ENCODE data around the gene MKLN1.
A peak's percentile ranks its signal among the peaks of the same experiment; 100 is the strongest.
"Not testable (repeated sequence)": the region's sequence is repeated elsewhere in the genome, so short reads cannot be mapped to it uniquely, and the experiment has no call there.

The MKLN1 gene

DNA sequence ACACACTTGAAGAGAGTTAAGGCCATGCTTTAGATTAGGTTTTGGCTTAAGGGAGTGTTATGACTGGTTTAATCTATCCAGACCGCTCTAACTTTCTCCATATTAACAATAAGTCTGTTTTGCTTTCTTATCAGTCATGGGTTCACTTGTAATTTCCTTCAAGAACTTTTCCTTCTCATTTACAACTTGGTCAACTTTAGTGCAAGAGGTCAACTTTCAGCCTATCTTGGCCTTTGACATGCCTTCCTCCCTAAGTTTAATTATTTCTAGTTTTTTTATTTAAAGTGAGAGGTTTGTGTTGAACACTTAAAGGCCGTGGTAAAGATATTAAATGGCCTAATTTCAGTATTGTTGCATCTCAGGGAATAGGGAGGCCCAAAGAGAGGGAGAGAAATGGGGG lies 75.6 kb downstream of the MKLN1 start:
- DNase-seq = no peak

DNA sequence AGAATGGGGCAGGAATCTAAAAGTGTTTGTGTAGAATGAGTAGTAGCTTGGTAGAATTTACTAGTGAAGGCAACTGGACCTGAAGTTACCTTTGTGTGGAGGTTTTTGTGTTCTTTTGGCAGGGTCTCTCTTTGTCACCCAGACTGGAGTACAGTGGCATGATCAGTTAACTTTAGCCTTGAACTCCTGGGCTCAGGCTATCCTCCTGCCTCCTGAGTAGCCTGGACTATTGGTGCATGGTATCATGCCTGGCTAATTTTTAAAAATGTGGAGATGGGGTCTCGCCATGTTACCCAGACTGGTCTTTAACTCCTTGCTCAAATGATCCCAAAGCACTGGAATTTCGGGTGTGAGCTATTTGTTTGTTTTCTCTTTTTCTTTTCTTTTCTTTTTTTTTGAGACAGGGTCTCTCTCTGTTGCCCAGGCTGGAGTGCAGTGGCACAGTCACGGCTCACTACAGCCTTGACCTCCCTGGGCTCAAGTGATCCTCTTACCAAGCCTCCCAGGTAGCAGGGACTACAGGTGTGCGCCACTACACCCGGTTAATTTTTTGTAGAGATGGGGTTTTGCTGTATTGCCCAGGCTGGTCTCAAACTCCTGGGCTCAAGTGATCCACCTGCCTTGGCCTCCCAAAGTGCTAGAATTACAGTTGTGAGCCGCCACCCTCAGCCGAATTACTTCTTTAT lies 76.7 kb downstream of the MKLN1 start:
- no peak for DNase-seq

DNA sequence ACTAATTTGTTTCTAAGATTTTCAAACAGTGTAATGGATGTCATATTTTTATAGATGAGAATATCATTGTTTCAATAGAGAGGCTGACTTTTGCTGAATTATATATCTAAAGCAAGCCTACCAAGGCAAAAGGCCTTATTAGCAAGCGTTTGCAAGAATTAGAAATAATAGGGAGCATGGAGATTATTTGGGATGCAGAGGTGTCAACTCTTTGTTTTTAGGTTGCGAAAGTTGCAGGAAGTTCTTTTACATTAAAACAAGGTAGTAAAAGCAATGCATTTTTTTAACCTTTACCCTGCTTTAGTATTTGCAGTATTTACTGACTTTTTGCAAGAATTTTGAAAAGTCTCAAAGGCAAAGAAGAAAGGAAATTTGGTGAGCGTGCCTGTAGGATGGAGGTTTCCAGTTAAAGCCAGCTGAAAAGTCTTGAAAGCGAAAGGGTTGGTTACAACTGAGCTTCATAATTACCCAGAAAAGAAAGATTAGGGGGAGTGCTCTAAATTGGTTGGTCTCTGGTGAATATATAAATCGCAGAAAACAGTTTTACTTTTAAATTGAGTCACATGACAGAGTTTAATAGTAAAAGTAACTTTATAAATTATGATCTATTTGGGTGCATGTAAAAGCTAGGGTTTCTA lies 81.6 kb downstream of the MKLN1 start:
- DNase-seq = no peak

DNA sequence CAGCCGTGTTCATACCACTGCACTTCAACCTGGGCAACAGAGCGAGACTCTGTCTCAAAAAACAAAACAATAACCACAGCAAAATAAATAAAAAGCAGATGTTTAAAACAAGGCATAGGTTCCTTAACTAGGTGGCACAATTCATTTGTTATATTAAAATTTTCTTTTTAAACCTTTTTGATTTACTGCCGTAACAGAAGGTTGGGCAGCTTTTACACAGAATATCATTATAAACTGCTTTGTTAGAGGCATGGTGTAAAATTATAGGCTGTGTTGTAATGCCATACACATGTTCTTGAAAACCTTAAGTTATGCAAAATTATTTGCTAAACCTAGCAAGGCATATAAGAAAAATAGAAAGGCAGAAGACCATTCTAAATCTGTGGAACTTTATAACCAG lies 84.4 kb downstream of the MKLN1 start:
- DNase-seq = no peak

DNA sequence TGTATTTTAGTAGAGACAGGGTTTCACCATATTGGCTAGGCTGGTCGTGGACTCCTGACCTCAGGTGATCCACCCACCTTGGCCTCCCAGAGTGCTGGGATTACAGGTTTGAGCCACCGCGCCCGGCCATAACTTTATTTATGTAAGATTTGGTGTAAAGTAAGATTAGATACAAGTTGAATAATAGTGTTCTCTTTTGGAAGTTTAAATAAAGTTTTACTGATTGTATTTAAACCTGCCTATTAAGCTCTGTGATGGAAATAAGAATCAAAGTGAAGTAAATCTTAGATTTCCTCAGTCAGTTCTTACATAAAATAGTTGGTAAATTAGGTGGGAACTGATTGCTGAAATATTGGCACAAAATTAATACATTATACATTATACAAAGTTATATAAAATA lies 86.0 kb downstream of the MKLN1 start:
- no peak for DNase-seq

DNA sequence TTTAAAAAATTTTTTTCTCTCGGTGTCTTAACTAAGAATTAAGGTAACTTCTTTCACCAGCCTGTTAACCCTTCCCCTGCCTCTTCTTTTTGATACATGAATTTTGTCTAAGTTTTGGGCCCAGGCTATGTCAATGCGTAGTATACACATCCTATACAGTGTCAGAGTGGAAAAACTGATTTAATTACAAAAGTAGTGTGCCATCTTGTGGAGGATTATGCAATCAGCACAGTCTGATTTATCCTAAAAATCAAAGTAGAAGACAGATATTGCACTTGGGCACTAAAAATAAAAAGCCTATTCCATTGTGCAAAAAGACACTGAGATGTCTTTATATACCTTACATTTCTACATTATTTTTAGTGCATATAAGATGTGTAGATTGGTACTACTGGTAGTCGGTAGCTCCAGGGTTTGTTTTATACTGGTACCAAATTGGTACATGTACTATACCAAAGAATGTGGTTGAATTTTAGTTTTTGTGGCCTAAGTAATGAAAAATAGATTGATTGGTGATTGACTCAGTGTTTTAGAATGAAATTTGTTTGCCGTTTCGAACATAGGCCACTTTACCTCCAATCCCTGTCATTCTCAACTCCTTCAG lies 96.6 kb downstream of the MKLN1 start:
- DNase-seq = peak; percentile 48

DNA sequence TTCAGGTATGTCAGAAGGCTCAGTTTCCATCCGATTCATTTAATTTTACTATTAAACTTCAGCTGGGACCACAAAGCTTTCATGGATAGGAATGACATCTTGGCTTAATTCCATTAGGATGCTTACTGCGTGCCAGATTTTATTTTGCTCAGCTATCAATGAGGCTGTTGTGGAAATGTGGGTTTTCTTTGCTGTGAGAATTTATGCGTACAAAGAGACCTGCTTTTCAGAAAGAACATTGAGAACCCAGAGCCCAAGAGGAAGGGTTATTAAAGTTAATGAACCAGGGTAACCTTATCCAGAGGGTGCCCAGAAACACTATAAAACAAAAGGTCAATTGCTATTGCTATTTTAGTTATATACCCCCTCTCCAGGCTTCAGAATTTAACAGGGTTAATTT lies 98.3 kb downstream of the MKLN1 start:
- DNase-seq = no peak

DNA sequence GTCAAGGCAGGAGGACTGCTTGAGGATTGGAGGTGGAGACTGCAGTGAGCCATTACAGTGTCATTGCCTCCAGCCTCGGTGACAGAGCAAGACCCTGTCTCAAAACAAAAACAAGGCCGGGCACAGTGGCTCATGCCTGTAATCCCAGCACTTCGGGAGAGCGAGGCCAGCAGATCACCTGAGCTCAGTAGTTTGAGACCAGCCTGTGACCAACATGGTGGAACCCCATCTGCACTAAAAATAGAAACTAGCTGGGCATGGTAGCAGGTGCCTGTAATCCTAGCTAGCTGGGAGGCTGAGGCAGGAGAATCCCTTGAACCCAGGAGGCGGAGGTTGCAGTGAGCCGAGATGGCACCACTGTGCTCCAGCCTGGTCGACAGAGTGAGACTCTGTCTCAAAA lies 103.2 kb downstream of the MKLN1 start:
- not testable (repeated sequence) for DNase-seq

DNA sequence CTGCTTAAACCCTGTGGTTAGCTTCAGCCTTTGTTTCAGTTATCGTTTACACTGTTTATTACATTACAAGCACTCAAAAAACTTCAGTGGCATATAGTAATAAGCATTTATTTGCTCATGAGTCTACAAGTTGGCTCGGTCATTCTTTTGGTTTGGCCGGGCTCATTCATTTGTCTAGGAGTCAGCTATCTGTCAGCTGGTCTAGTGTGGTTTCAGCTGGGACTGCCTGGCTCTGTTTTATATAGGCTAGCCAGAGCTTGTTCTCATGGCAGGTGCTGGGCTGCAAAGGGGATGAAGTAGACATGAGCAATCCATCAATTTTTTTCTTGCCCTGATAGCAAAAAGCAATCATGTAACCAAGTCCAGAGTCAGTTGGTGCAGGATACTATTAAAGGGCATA lies 103.6 kb downstream of the MKLN1 start:
- DNase-seq = no peak

DNA sequence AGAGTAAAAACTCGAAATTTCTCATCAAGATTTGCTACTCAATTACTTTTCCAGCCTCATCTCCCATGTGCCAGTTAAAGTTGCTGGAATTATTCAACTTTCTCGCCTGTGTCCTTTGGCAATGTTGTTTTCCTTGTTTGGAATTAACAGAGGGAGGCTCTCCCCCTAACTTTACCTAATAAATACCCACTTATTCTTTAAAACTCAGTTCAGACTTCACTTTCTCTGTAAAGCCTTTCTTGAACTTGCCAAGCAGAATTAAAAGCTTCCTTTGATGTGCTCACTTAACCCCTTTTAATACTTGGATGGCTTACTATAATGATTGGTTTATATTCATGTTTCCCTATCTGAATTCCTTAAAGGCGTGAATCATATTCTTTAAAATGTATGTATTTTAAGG lies 104.1 kb downstream of the MKLN1 start:
- no peak for DNase-seq

DNA sequence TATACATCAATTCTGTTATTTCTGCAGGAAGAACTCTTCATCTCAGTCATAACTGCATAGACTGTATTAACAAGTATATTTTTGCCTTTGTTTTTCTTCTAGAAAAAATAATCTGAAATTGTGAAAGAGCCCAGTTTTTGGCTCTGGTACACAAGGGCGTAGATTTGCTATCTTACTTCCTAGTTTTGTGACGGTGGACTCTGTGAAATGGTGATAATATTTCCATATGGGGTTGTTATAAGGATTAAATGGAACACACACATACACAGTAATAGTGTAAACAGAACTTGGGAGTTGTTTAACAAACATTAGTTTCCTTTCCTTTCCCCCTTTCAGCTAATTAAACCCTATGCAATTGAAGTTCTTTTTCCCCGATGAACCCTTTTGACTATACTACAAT lies 108.7 kb downstream of the MKLN1 start:
- DNase-seq = no peak

DNA sequence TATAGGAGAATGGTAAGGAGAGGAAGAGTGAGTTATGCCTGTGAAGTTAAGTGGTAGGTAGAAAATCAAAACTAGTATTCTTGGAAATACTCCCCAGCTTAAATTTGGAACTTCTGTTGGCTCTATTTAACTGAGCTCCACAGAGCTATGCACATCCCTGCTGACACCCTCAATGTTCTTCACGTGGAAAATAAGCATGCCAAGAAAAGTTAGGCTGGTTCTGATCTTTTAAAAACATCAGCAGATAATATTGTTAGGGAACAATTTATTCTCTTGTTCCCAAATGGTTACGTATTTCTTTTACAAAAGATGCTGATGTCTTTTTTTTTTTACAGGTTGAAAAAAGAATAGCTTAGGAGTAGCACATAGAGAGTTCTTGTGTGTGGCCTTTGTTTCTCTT lies 111.3 kb downstream of the MKLN1 start:
- no peak for DNase-seq

DNA sequence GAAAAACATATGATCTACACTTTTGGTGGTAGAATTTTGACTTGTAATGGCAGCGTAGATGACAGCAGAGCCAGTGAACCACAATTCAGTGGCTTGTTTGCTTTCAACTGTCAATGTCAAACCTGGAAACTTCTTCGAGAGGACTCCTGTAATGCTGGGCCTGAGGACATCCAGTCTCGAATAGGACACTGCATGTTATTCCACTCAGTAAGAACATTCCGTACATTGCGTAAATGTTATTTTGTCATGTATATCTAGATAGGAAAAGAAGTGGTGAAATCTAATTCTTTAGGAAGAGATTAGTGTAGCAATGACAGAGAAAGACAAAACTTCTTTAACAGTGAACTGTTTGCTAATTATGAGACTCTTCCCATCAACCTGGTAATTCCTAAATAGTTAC lies 115.8 kb downstream of the MKLN1 start:
- DNase-seq = no peak

DNA sequence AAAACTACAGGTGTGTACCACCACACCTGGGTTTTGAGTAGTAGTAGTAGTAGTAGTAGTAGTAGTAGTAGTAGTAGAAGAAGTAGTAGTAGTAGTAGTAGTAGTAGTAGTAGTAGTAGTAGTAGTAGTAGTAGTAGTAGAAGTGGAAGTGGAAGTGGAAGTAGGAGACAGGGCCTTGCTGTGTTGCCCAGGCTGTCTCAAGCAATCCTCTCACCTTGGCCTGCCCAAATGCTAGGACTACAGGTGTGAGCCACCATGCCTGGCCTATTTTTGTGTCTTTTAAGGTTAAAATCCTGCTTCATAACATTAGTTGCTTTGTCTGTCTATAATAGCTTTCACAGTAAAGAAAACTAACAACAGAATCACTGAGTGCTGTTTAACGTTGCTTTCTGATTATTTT lies 117.0 kb downstream of the MKLN1 start:
- DNase-seq = no peak

DNA sequence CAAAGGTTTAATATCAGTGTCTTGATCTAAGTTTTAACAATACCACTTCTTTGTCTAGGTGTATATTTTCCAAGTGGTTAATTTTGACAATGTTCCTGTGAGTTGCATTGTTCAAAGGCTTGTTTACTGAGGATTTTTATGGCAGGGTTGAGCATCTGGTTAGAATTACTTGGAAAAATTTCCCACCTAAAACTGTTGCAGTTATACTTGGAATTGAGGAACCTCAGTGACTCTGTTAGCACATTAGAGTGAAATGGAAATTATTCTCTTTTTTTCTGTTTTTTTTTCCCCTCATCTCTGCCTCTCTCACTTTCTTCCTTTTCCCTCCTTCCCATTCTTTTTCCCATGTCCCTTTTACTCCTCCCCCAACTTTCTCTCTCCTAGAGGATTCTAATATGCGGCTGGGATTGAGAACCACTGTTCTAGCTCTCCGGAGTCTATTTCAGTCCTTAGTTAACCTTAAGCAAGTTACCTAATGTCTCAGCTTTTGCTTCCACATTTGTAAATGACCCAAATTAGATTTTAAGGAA lies 121.8 kb downstream of the MKLN1 start:
- no peak for DNase-seq

DNA sequence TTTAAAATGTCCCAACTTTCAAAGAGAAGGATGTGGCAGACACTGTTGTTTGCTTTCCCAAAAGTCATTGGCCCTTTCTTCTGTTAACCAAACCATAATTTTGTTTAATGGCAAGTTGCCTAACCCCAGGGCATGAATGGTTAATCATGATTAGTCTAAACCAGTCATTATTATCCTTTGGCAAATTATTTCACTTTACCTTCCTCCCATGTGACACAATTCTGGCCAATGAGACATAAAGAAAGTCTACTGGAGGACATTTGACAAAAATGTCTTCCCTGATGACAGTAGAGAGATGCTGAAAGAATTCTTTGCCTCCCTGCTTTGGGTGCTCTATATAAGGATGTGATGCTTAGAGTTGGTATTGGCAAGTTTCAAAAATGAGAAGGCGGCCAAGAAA lies 126.8 kb downstream of the MKLN1 start:
- DNase-seq = no peak

DNA sequence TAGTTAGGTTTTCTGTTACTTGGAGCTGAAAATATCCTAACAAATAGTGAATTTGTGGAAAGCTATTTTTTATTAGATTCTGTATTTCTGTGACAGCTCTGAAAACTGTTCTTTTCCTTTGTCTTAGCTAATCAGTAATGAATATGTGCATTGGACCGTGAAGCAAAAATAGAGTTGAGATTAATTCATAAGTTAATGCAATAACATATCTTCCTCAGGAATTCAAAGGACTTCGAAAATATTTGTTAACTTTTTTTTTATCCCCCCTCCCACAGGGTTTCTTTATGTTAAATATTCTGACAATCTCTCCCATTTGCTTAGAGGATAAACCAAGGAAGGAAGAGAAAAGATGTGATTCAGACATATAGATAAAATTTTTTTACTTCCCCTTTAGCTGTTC lies 127.3 kb downstream of the MKLN1 start:
- no peak for DNase-seq

DNA sequence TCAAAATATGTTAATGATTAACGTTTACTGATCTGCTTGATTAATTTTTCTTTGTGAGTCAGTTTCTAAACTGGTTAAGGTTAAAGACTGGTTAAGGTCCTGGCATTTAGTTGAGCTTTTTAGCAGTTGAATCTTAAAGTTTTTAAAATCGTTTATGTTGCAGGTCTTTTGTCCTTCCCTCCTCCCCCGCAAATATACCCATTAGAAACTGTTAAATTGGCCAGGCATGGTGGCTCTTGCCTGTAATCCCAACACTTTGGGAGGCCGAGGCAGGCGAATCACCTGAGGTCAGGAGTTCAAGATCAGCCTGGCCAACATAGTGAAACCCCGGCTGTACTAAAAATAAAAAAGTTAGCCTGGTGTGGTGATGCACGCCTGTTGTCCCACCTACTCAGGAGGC lies 127.9 kb downstream of the MKLN1 start:
- DNase-seq = no peak

DNA sequence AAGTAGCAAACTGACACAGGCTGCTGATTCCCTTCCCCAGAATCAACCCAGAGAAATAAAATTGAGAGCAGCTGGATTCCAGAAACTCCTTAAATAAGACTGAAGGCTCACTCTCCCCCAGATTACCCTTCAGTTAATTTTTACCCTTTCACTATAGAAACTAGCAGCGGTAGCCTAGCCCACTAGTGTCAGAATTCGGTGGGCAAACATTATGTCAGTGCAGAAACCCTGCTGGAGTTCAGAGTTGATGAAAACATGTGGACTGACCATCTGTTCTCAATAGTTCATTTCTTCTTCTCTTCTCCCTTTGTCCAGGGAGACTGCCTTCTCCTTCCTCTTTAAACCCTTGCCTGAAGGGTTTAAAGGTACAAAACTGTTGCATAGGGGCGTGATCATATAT lies 128.7 kb downstream of the MKLN1 start:
- DNase-seq = no peak

DNA sequence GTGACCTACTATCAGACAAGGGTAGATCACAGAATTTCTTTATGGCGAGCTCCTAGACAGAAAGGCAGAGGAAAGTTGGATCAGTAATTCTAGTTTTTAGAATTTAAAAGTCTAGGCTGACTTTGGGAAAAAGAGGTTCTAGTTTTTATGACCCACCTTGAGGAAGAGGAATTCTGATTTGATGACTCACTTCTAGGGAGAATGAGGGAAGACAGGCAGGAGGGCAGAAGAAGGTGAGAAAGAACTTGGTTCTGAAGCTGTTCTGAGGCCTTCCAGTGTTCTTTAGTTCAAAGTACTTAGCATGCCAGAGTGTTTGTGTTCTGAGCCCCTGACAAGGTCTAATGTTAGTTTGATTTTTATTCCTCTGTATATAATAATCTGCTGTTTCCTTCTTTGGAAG lies 131.6 kb downstream of the MKLN1 start:
- DNase-seq = no peak

DNA sequence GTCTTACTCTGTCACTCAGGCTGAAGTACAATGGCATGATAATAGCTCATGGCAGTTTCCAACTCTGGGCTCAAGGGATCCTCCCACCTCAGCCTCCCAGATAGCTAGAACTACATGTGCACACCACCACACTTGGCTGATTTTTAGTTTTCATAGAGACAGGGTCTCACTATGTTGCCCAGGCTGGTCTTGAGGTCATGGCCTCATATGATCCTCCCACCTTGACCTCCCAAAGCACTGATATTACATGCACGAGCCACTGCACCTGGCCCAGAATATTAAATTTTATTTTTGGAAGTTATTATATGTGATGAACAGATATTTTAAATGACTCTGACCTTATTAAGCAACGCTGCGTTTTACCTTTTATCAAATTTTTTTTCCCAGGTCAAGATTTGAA lies 134.4 kb downstream of the MKLN1 start:
- no peak for DNase-seq

DNA sequence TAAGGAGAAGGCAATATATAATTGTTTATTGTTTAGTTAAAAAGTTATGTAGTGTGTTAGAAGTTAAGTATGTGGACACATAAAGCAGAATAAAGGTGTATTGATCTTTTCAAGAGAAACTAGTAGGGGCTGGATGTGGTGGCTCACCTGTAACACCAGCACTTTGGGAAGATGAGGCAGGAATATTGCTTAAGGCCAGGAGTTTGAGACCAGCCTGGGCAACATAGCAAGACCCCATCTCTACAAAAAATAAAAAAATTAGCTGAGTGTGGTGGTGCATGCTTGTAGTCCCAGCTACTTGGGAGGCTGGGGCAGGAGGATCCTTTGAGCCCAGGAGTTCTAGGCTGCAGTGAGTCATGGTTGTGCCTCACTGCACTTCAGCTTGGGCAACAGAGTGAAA lies 135.0 kb downstream of the MKLN1 start:
- DNase-seq = not testable (repeated sequence)

DNA sequence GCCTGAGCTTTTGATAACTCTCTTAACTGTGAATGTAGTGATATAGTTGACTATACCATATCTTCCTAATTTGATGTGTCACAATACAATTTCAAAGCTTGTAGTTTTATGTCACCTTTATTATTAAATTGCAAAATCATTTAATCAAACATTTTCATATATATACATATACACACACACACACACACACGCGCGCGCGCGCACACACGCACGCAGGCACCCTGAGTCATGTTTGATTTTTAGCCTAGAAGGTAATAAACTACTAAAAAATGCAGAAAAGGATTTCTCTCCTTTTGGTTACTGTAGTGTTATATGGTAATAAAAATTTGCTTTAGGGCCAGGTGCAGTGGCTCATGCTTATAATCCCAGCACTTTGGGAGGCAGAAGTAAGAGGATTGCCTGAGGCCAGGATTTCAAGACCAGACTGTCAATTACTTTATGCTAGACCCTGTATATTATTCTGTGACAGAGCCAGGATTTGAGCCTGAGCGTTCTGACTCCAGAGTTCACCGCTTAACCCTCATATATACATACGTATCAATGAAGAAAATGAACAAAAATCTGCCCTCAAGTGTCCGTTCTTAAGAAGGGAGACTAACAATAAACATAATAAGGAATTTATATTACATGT lies 139.2 kb downstream of the MKLN1 start:
- DNase-seq = no peak

DNA sequence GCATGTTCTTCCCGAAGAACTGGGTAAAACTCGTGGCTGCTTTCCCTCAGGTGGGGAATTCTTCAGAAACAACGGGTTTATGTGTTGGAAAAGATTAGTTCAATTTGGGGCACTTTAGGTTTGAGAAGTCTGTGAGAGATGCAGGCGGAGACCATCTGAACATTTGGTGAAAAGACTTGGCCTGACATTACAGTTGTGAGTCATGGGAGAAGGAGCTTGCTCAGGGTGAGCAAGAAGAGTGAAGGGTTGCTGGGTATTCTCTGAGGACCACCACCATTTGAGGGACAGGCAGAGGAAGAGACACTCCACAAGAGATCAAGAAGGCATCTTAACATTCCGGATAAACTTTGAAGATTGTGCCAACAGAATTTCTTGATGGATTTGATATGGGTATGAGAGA lies 140.1 kb downstream of the MKLN1 start:
- no peak for DNase-seq
